Panc1 (cell line): Measurements from ENCODE around the gene ACER3. TPM values are rescaled to one million over a fixed set of nuclear protein-coding genes. Genes with fewer than 3 reads are reported as not detected.

Source experiments
- ATAC-seq: fragments of 200-7000 bp; cut with Tn5 transposase; 2 replicates; pipeline ENCODE4 v1.9.1; 2020; ENCODE audit warnings: mild to moderate bottlenecking, moderate library complexity
- BruUV-seq: library from RNA; stranded (reverse); fragments of 400-500 nt; replicated peaks from 2 replicates; lab custom pipeline; 2021; lab: Mats Ljungman, UMichigan
- CTCF ChIA-PET: fragments of 300-600 bp; sonication (Branson Sonifier 250); formaldehyde crosslinking; loops from one replicate; lab custom pipeline; 2022; ENCODE audit warnings: antibody characterized with exemption; lab: Charles Lee
- POLR2A ChIA-PET: fragments of 300-600 bp; sonication (Branson Sonifier 250); formaldehyde crosslinking; loops from one replicate; lab custom pipeline; 2022; ENCODE audit warnings: antibody characterized with exemption; lab: Charles Lee
- DNase-seq: peaks from one replicate; pipeline ENCODE4 v3.0.0-alpha.2; 2010; ENCODE audit warnings: low read depth, low spot score
- H3K27ac ChIP-seq: 2 replicates; pipeline ENCODE4 v1.5.1; 2011; ENCODE audit warnings: mild to moderate bottlenecking, low read length, inconsistent platforms
- H3K27me3 ChIP-seq: fragments of 200-500 bp; sonication (Bioruptor generic); 2 replicates; pipeline ENCODE4 v1.6.0; 2014; ENCODE audit warnings: low read length, inconsistent platforms; ENCODE audit not compliant: control insufficient read depth, insufficient read depth
- H3K36me3 ChIP-seq: fragments of 200-500 bp; sonication (Bioruptor generic); 2 replicates; pipeline ENCODE4 v1.5.1; 2014; ENCODE audit warnings: inconsistent platforms, mild to moderate bottlenecking, low read length, moderate library complexity; ENCODE audit not compliant: control insufficient read depth, insufficient read depth
- H3K4me1 ChIP-seq: 2 replicates; pipeline ENCODE4 v1.5.1; 2011; ENCODE audit warnings: inconsistent platforms, mild to moderate bottlenecking, low read length, moderate library complexity; ENCODE audit not compliant: control insufficient read depth, insufficient read depth
- H3K4me3 ChIP-seq, 2 experiments: 2 replicates each; pipeline ENCODE4 v1.5.1; 2011 to 2012; ENCODE audit warnings: low read depth in 2 of 2, low read length in 2 of 2, mild to moderate bottlenecking in 2 of 2, inconsistent platforms in 1 of 2, moderate library complexity in 1 of 2
- H3K9me3 ChIP-seq: fragments of 200-500 bp; sonication (Bioruptor generic); 2 replicates; pipeline ENCODE4 v1.5.1; 2014; ENCODE audit warnings: low read depth, mild to moderate bottlenecking, inconsistent platforms, low read length, moderate library complexity; ENCODE audit not compliant: control insufficient read depth, insufficient read depth
- CTCF ChIP-seq: fragments of 450-650 bp; IDR thresholded peaks from 2 replicates; pipeline ENCODE4 v1.5.1; 2017; ENCODE audit warnings: mild to moderate bottlenecking
- POLR2AphosphoS5 ChIP-seq: IDR thresholded peaks from 2 replicates; pipeline ENCODE4 v1.6.1; 2012; ENCODE audit warnings: mild to moderate bottlenecking, low read depth, low read length, moderate library complexity
- REST ChIP-seq, 2 experiments: IDR thresholded peaks; 2 replicates each; pipeline ENCODE4 v1.6.1; 2011 to 2012; ENCODE audit warnings: low read depth in 2 of 2, control low read depth in 1 of 2, low read length in 1 of 2, mild to moderate bottlenecking in 1 of 2, moderate library complexity in 1 of 2; ENCODE audit not compliant: insufficient read depth in 1 of 2
- SIN3A ChIP-seq: IDR thresholded peaks from 2 replicates; pipeline ENCODE4 v1.6.1; 2012; ENCODE audit warnings: low read depth, mild to moderate bottlenecking, low read length, moderate library complexity, borderline replicate concordance; ENCODE audit not compliant: insufficient read depth
- TCF7L2 ChIP-seq: IDR thresholded peaks from 2 replicates; pipeline ENCODE4 v1.6.1; 2011; ENCODE audit warnings: mild to moderate bottlenecking, low read depth, low read length, inconsistent platforms
- in situ Hi-C: cut with HindIII; loops from 2 replicates; pipeline ENCODE4 v1.10.0; 2016; ENCODE audit warnings: low sequenced_read_pairs, low pct_unique_long_range_greater_than_20kb
- intact Hi-C: fragments of 100-400 bp; cut with micrococcal nuclease; formaldehyde crosslinking; loops from one replicate; pipeline ENCODE4 v1.10.0; 2022; ENCODE audit not compliant: unreplicated experiment
- total RNA-seq: library from RNA; stranded (reverse); gene quantifications from one replicate; pipeline ENCODE4 v1.2.1, GENCODE V29; 2021; ENCODE audit not compliant: unreplicated experiment

ACER3 gene
- total RNA-seq, 1 experiment from 2014 or later = 41.8 TPM

- intact Hi-C loops = no loop called here
Observed at GRCh38 chr11:76977791-76978190, 117.1 kb downstream of the ACER3 start.

GRCh38 chr11:76978239-76978638 is 117.5 kb downstream of the ACER3 start:
- CTCF ChIA-PET = no interaction called here
- Histone ChIP-seq H3K9me3 (peaks cover 11% of the 10 kb centered on the region; the same call in 1 of the 2 replicates), H3K4me3 (no peak overlapping the region), H3K27ac (no peak overlapping the region), H3K4me1 (no peaks in the 10 kb centered on the region), H3K36me3 (no peaks in the 10 kb centered on the region), H3K27me3 (no peaks in the 10 kb centered on the region)
- in situ Hi-C loops = no loop called here
- ATAC-seq (no peak), DNase-seq (no peak)
- BruUV-seq = no TSS peak
- POLR2A ChIA-PET = no interaction called here
- no peak for TF ChIP-seq POLR2AphosphoS5
- no peak for TF ChIP-seq SIN3A
- no peak for TF ChIP-seq REST (IDR thresholded peaks at IDR 0.05; ENCODE audit: insufficient read depth in 1 of 2, low read depth in 2 of 2, low read length in 1 of 2)
- no peak for TF ChIP-seq TCF7L2
- TF ChIP-seq CTCF = no peak
- intact Hi-C loops = no loop called here

More at GRCh38 chr11:76977791-76978190, 117.1 kb downstream of the ACER3 start:
- in situ Hi-C loops = no loop called here
- Histone ChIP-seq H3K27ac (no peak overlapping the region), H3K27me3 (no peaks in the 10 kb centered on the region), H3K4me3 (no peak overlapping the region), H3K4me1 (no peaks in the 10 kb centered on the region), H3K9me3 (peaks cover 11% of the 10 kb centered on the region; the same call in 1 of the 2 replicates), H3K36me3 (no peaks in the 10 kb centered on the region)
- ATAC-seq (no peak), DNase-seq (no peak)
- POLR2A ChIA-PET = no interaction called here
- CTCF ChIA-PET = no interaction called here
- no TSS peak for BruUV-seq
- TF ChIP-seq CTCF = no peak
- TF ChIP-seq POLR2AphosphoS5 = no peak
- no peak for TF ChIP-seq REST (IDR thresholded peaks at IDR 0.05; ENCODE audit: insufficient read depth in 1 of 2, low read depth in 2 of 2, low read length in 1 of 2)
- no peak for TF ChIP-seq SIN3A
- TF ChIP-seq TCF7L2 = no peak
